ENCODE results near the gene GALNT6. TPM values are rescaled to one million over a fixed set of nuclear protein-coding genes. Genes with fewer than 3 reads are reported as not detected.

The GALNT6 gene
- total RNA-seq, 1 experiment from 2014 or later = 6.5 TPM

- Histone ChIP-seq H3K4me1 (ENCODE audit: control insufficient read depth, insufficient read depth, low read length) (no peaks in the 10 kb centered on the region), H3K27ac (ENCODE audit: low read length) (no peak overlapping the region), H3K36me3 (ENCODE audit: control insufficient read depth, insufficient read depth, low read length) (no peaks in the 10 kb centered on the region), H3K27me3 (ENCODE audit: control insufficient read depth, insufficient read depth, low read length) (no peaks in the 10 kb centered on the region; the same call in 1 of the 2 replicates), H3K9me3 (ENCODE audit: control insufficient read depth, insufficient read depth, low read depth, low read length) (no peaks in the 10 kb centered on the region), H3K4me3 (ENCODE audit: low read depth in 2 of 2, low read length in 2 of 2) (no peak overlapping the region)
- intact Hi-C loops (cut with micrococcal nuclease; ENCODE audit: unreplicated experiment) (no loop called here), in situ Hi-C loops (cut with HindIII; ENCODE audit: low pct_unique_long_range_greater_than_20kb, low sequenced_read_pairs) (no loop called here)
- no TSS peak for BruUV-seq (replicated peaks)
- no peak for TF ChIP-seq TCF7L2 (IDR thresholded peaks at IDR 0.05; ENCODE audit: low read depth, low read length)
- CTCF ChIA-PET = no interaction called here
- POLR2A ChIA-PET = no interaction called here
- DNase-seq (ENCODE audit: low read depth, low spot score) = no peak
- ATAC-seq = no peak
Observed at GRCh38 chr12:51306507-51306906, 84.7 kb downstream of the GALNT6 start.

Other genes starting within 250 kb of the GALNT6 start
- gene TFCP2, start 218.3 kb downstream of the GALNT6 start, total RNA-seq (2021; ENCODE audit: unreplicated experiment) = 33.9 TPM
- gene POU6F1, start 173.3 kb downstream of the GALNT6 start, total RNA-seq (2021; ENCODE audit: unreplicated experiment) = 3.1 TPM
- 197 TPM for gene DAZAP2, start 152.6 kb downstream of the GALNT6 start, total RNA-seq (2021; ENCODE audit: unreplicated experiment)
- 2.4 TPM for gene SMAGP, start 121.0 kb downstream of the GALNT6 start, total RNA-seq (2021; ENCODE audit: unreplicated experiment)
- gene BIN2, start 67.2 kb downstream of the GALNT6 start, total RNA-seq (2021; ENCODE audit: unreplicated experiment) = 0.39 TPM
- gene CELA1, start 44.7 kb downstream of the GALNT6 start, total RNA-seq (2021; ENCODE audit: unreplicated experiment) = not detected
- gene SLC4A8, start 33.4 kb upstream of the GALNT6 start, total RNA-seq (2021; ENCODE audit: unreplicated experiment) = 18.8 TPM
- 8.6 TPM for gene SCN8A, start 199.8 kb upstream of the GALNT6 start, total RNA-seq (2021; ENCODE audit: unreplicated experiment)

Data from Panc1 (cell line).